Heart right ventricle (tissue), 12 donors: ENCODE measurements around the gene IFITM10. TPM values are rescaled to one million over a fixed set of nuclear protein-coding genes. Genes with fewer than 3 reads are reported as not detected.

Experiments
- polyA plus RNA-seq, 2 donors: library from polyadenylated mRNA; stranded (reverse); fragments of 200-250 nt; gene quantifications; one replicate each; pipeline ENCODE4 v1.2.3, GENCODE V29; 2013
- total RNA-seq, 10 donors: library from RNA; stranded (reverse); fragmentation: NEBNext Ultra II Directional in 3 of 10; extraction: Animal tissue kit (Norgen Biotek cat#: 25700) in 3 of 10; gene quantifications; one replicate each; pipeline versions ENCODE4 v1.2.1 to v1.2.4, GENCODE V29; 2021 to 2023
- donor health status: ischemic (EF 13 %, LVEDD 7.1; RV severe dilation, severe dysfunction).
- donor health status: healthy with polysubstance abuse.
- donor health status: DM: no; HTN: yes; CAD: no.
- donor health status: DM: no; HTN: no; CAD: no.
- donor health status: ischemic (EF 25% LVEDD 6.9; RV normal size, moderate dysfunction).
- donor health status: ischemic (EF 25% LVEDD 5.7; RV mildly dilated, moderate dysfunction).
- donor health status: healthy.
- donor health status: nonischemic (EF 11% LVEDD 7.7; RV severe dilation, severe dysfunction).
- donor health status: DM: yes; HTN: yes; CAD: no.
- donor health status: PGD.
- donor health status: ischemic (EF 29% LVEDD 5.4; RV normal size, mild dysfunction).
- donor health status: nonischemic (EF 23%, LVEDD 6.1; RV moderate dilation, normal function).

The IFITM10 gene
- total and polyA plus RNA-seq, 12 donors = 0.07 to 2.4 (median 0.42) TPM

Other genes starting within 250 kb of the IFITM10 start
- gene DUSP8, start 178.3 kb downstream of the IFITM10 start, total RNA-seq = 10 to 100 TPM; 10.4 to 53.5 (median 22.2) TPM
- gene DUSP8, start 178.3 kb downstream of the IFITM10 start, polyA plus RNA-seq = 1 to 10 TPM; 5.9 to 7.7 TPM
- gene KRTAP5-1, start 165.3 kb downstream of the IFITM10 start, total RNA-seq = not detected
- gene KRTAP5-1, start 165.3 kb downstream of the IFITM10 start, polyA plus RNA-seq = not detected
- gene KRTAP5-2, start 152.3 kb downstream of the IFITM10 start, total RNA-seq = not detected
- gene KRTAP5-2, start 152.3 kb downstream of the IFITM10 start, polyA plus RNA-seq = under 1 TPM in 1 of 2 donors, not detected in 1; 0.04 TPM
- not detected for gene KRTAP5-3, start 142.1 kb downstream of the IFITM10 start, total RNA-seq
- not detected for gene KRTAP5-3, start 142.1 kb downstream of the IFITM10 start, polyA plus RNA-seq
- gene KRTAP5-4, start 128.5 kb downstream of the IFITM10 start, total RNA-seq = not detected
- not detected for gene KRTAP5-4, start 128.5 kb downstream of the IFITM10 start, polyA plus RNA-seq
- not detected for gene KRTAP5-5, start 120.8 kb downstream of the IFITM10 start, total RNA-seq
- gene KRTAP5-5, start 120.8 kb downstream of the IFITM10 start, polyA plus RNA-seq = not detected
- not detected for gene KRTAP5-6, start 53.4 kb downstream of the IFITM10 start, total RNA-seq
- not detected for gene KRTAP5-6, start 53.4 kb downstream of the IFITM10 start, polyA plus RNA-seq
- gene CTSD, start 13.3 kb upstream of the IFITM10 start, total RNA-seq = 1,000 to 10,000 TPM in 2 of 10 donors, 100 to 1,000 TPM in 8; 501 to 1,070 (median 786) TPM
- gene CTSD, start 13.3 kb upstream of the IFITM10 start, polyA plus RNA-seq = 100 to 1,000 TPM; 431 to 976 TPM
- gene SYT8, start 84.4 kb upstream of the IFITM10 start, total RNA-seq = not detected
- not detected for gene SYT8, start 84.4 kb upstream of the IFITM10 start, polyA plus RNA-seq
- gene TNNI2, start 88.4 kb upstream of the IFITM10 start, total RNA-seq = under 1 TPM in 3 of 10 donors, not detected in 7; 0.36 to 0.55 (median 0.46) TPM
- 1 to 10 TPM in 1 of 2 donors, under 1 TPM in 1; 0.71 to 1.2 TPM for gene TNNI2, start 88.4 kb upstream of the IFITM10 start, polyA plus RNA-seq
- 10 to 100 TPM; 16.0 to 57.2 (median 20.8) TPM for gene LSP1, start 102.5 kb upstream of the IFITM10 start, total RNA-seq
- 10 to 100 TPM; 21.3 to 21.5 TPM for gene LSP1, start 102.5 kb upstream of the IFITM10 start, polyA plus RNA-seq
- 1 to 10 TPM; 2.3 to 4.9 (median 3.5) TPM for gene PRR33, start 141.3 kb upstream of the IFITM10 start, total RNA-seq
- 1 to 10 TPM in 1 of 2 donors, under 1 TPM in 1; 0.09 to 6.5 TPM for gene PRR33, start 141.3 kb upstream of the IFITM10 start, polyA plus RNA-seq
- 10 to 100 TPM; 12.5 to 49.9 (median 39.9) TPM for gene TNNT3, start 169.1 kb upstream of the IFITM10 start, total RNA-seq
- 10 to 100 TPM; 45.7 to 48.5 TPM for gene TNNT3, start 169.1 kb upstream of the IFITM10 start, polyA plus RNA-seq
- 10 to 100 TPM; 45.9 to 95.8 (median 74.2) TPM for gene MRPL23, start 196.7 kb upstream of the IFITM10 start, total RNA-seq
- 100 to 1,000 TPM; 225 to 356 TPM for gene MRPL23, start 196.7 kb upstream of the IFITM10 start, polyA plus RNA-seq
- 1,000 to 10,000 TPM in 2 of 10 donors, 100 to 1,000 TPM in 8; 235 to 1,965 (median 391) TPM for gene H19, start 247.2 kb upstream of the IFITM10 start, total RNA-seq
- gene H19, start 247.2 kb upstream of the IFITM10 start, polyA plus RNA-seq = 1,000 to 10,000 TPM in 1 of 2 donors, 100 to 1,000 TPM in 1; 653 to 1,642 TPM